Measurements from ENCODE around the gene TGM3.

DNA sequence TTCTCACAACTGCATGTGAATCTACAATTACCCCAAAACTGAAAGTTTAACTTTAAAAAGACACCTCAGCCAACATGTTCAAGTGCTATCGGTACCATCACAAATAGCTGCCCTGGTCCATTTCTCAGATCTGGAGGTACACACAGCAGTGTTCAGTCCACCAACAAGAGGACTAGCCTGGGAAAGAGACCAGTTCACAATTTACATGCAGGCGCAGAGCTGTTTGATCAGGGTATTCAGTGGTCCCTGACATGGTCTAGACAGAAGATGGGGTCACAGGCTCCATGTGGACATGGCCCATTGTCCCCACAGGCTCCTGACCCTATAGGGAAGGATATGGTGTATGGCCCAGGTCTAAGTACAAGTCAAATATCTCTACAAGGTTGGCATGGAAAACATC is 69.3 kb downstream of the TGM3 start:
- TF ChIP-seq NFYB (IDR thresholded peaks at IDR 0.05; ENCODE audit: insufficient read depth, low read depth, low read length), result no peak
- TF ChIP-seq, protein P1, sequence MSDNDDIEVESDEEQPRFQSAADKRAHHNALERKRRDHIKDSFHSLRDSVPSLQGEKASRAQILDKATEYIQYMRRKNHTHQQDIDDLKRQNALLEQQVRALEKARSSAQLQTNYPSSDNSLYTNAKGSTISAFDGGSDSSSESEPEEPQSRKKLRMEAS (IDR thresholded peaks at IDR 0.05; ENCODE audit: low read depth, low read length), result no peak
- TF ChIP-seq EZH2 (IDR thresholded peaks at IDR 0.05; ENCODE audit: borderline replicate concordance, control insufficient read depth, low read depth, low read length), result no peak
- TF ChIP-seq, protein P2, sequence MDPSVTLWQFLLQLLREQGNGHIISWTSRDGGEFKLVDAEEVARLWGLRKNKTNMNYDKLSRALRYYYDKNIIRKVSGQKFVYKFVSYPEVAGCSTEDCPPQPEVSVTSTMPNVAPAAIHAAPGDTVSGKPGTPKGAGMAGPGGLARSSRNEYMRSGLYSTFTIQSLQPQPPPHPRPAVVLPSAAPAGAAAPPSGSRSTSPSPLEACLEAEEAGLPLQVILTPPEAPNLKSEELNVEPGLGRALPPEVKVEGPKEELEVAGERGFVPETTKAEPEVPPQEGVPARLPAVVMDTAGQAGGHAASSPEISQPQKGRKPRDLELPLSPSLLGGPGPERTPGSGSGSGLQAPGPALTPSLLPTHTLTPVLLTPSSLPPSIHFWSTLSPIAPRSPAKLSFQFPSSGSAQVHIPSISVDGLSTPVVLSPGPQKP (IDR thresholded peaks at IDR 0.05; ENCODE audit: low read depth, low read length), result no peak
- no peak for TF ChIP-seq EP300 (IDR thresholded peaks at IDR 0.05; ENCODE audit: borderline replicate concordance in 1 of 2, control insufficient read depth in 1 of 2, low read depth in 2 of 2, low read length in 2 of 2)
- TF ChIP-seq RB1 (IDR thresholded peaks at IDR 0.05; ENCODE audit: borderline replicate concordance), result no peak
- TF ChIP-seq GABPA (IDR thresholded peaks at IDR 0.05; ENCODE audit: low read depth), result no peak

Measured in GM12878 (cell line).